SK-N-SH (cell line): Measurements from ENCODE around the gene TAS1R1. TPM values are rescaled to one million over a fixed set of nuclear protein-coding genes. Genes with fewer than 3 reads are reported as not detected.

Source experiments
- CTCF ChIA-PET: fragments of 300-600, 350-600 bp; formaldehyde crosslinking; extraction: SDS; loops from one replicate; lab custom pipeline; 2021; lab: Yijun Ruan, JAX
- POLR2A ChIA-PET: fragments of 350-600 bp; sonication (Branson Sonifier 250); formaldehyde crosslinking; extraction: SDS; loops from one replicate; lab custom pipeline; 2020; ENCODE audit warnings: antibody characterized with exemption, inconsistent platforms; lab: Yijun Ruan, JAX
- DNase-seq: peaks from one replicate; pipeline ENCODE4 v3.0.0; 2012
- H2AFZ ChIP-seq: fragments of 200-600 bp; sonication (generic); 2 replicates; pipeline ENCODE4 v1.8.1; 2016; ENCODE audit warnings: antibody characterized with exemption, mild to moderate bottlenecking, low read depth
- H3F3A ChIP-seq: fragments of 200-600 bp; sonication (generic); replicated peaks from 2 replicates; pipeline ENCODE3; 2016; ENCODE audit warnings: antibody characterized with exemption, mild to moderate bottlenecking; ENCODE audit not compliant: insufficient read depth
- H3K27ac ChIP-seq, 2 experiments: fragments of 200-500 bp in 1 of 2; fragments of 200-600 bp in 1 of 2; sonication (Bioruptor generic) in 1 of 2; sonication (generic), shearing (Covaris generic) in 1 of 2; 2 replicates each; pipeline versions ENCODE4 v1.5.1 to v1.6.1; 2014 to 2016; ENCODE audit warnings: low read depth in 2 of 2, inconsistent platforms in 1 of 2, low read length in 1 of 2, mild to moderate bottlenecking in 1 of 2, mixed read lengths in 1 of 2
- H3K27me3 ChIP-seq: fragments of 200-600 bp; sonication (generic), shearing (Covaris generic); 2 replicates; pipeline ENCODE4 v1.6.1; 2016; ENCODE audit warnings: mixed run types; ENCODE audit not compliant: insufficient read depth
- H3K36me3 ChIP-seq, 2 experiments: fragments of 200-500 bp in 1 of 2; fragments of 200-600 bp in 1 of 2; sonication (Bioruptor generic) in 1 of 2; sonication (generic) in 1 of 2; replicated peaks in 1 of 2; 2 replicates each; pipeline versions ENCODE3 to v1.5.1; 2014 to 2016; ENCODE audit warnings: low read length in 1 of 2, mild to moderate bottlenecking in 1 of 2; ENCODE audit not compliant: insufficient read depth in 2 of 2, control insufficient read depth in 1 of 2
- H3K4me1 ChIP-seq, 2 experiments: fragments of 200-500 bp in 1 of 2; fragments of 200-600 bp in 1 of 2; sonication (Bioruptor generic) in 1 of 2; sonication (generic), shearing (Covaris generic) in 1 of 2; 2 replicates each; pipeline versions ENCODE4 v1.5.1 to v1.6.1; 2014 to 2016; ENCODE audit warnings: low read depth in 1 of 2, low read length in 1 of 2, mixed run types in 1 of 2; ENCODE audit not compliant: insufficient read depth in 2 of 2, control insufficient read depth in 1 of 2
- H3K4me2 ChIP-seq: fragments of 200-600 bp; sonication (generic), shearing (Covaris generic); 2 replicates; pipeline ENCODE4 v1.6.1; 2017; ENCODE audit warnings: mixed run types
- H3K4me3 ChIP-seq, 2 experiments: fragments of 200-500 bp in 1 of 2; fragments of 200-600 bp in 1 of 2; sonication (Bioruptor generic) in 1 of 2; sonication (generic), shearing (Covaris generic) in 1 of 2; 2 replicates each; pipeline versions ENCODE4 v1.5.1 to v1.8.1; 2014 to 2016; ENCODE audit warnings: low read depth in 2 of 2, inconsistent platforms in 1 of 2, low read length in 1 of 2, mild to moderate bottlenecking in 1 of 2, mixed read lengths in 1 of 2, moderate library complexity in 1 of 2
- H3K79me2 ChIP-seq: fragments of 200-600 bp; sonication (generic); 2 replicates; pipeline ENCODE4 v1.8.1; 2017; ENCODE audit warnings: mild to moderate bottlenecking; ENCODE audit not compliant: insufficient read depth
- H3K9ac ChIP-seq: fragments of 200-600 bp; sonication (generic); 2 replicates; pipeline ENCODE4 v1.6.1; 2017; ENCODE audit warnings: mixed run types
- H3K9me2 ChIP-seq: fragments of 200-600 bp; sonication (generic); 2 replicates; pipeline ENCODE4 v1.6.1; 2017; ENCODE audit warnings: mixed run types
- H3K9me3 ChIP-seq: fragments of 200-600 bp; sonication (generic); 2 replicates; pipeline ENCODE4 v1.6.1; 2017; ENCODE audit warnings: mixed run types, mild to moderate bottlenecking, moderate library complexity
- H4K20me1 ChIP-seq: fragments of 200-600 bp; sonication (generic); 2 replicates; pipeline ENCODE4 v1.6.1; 2017; ENCODE audit warnings: mild to moderate bottlenecking, mixed run types; ENCODE audit not compliant: insufficient read depth
- CHD2 ChIP-seq: fragments of 150-350 bp; IDR thresholded peaks from 2 replicates; pipeline ENCODE4 v1.6.1; 2018; ENCODE audit warnings: low read length; ENCODE audit not compliant: partially characterized antibody
- EP300 ChIP-seq, 2 experiments: IDR thresholded peaks; 2 replicates each; pipeline versions ENCODE4 v1.4.0 to v1.6.1; 2012; ENCODE audit warnings: borderline replicate concordance in 1 of 2, low read depth in 1 of 2, low read length in 1 of 2
- FOSL2 ChIP-seq: IDR thresholded peaks from 2 replicates; pipeline ENCODE4 v1.4.0; 2012; ENCODE audit warnings: low read depth, mild to moderate bottlenecking, moderate library complexity, borderline replicate concordance
- GABPA ChIP-seq: IDR thresholded peaks from 2 replicates; pipeline ENCODE4 v1.4.0; 2012; ENCODE audit warnings: low read depth, mild to moderate bottlenecking
- GATA2 ChIP-seq: sonication (generic); formaldehyde crosslinking; IDR thresholded peaks from 2 replicates; pipeline ENCODE4 v1.5.0; 2020; ENCODE audit warnings: mild to moderate bottlenecking, missing genetic modification reagents
- MEF2A ChIP-seq: IDR thresholded peaks from 2 replicates; pipeline ENCODE4 v1.4.0; 2012; ENCODE audit warnings: low read depth, borderline replicate concordance
- NFIC ChIP-seq: IDR thresholded peaks from 2 replicates; pipeline ENCODE4 v1.4.0; 2012; ENCODE audit warnings: borderline replicate concordance
- NRF1 ChIP-seq: IDR thresholded peaks from 2 replicates; pipeline ENCODE4 v1.6.1; 2012; ENCODE audit warnings: low read depth, mild to moderate bottlenecking, low read length
- POLR2AphosphoS5 ChIP-seq: IDR thresholded peaks from 2 replicates; pipeline ENCODE4 v1.6.1; 2012; ENCODE audit warnings: low read depth, low read length
- RCOR1 ChIP-seq: fragments of 150-350 bp; IDR thresholded peaks from 2 replicates; pipeline ENCODE4 v1.6.1; 2017; ENCODE audit warnings: antibody characterized with exemption, low read length
- RFX5 ChIP-seq: IDR thresholded peaks from 2 replicates; pipeline ENCODE4 v1.6.1; 2012; ENCODE audit warnings: mild to moderate bottlenecking, improper control_type of control experiment, low read length
- SIN3A ChIP-seq: IDR thresholded peaks from 2 replicates; pipeline ENCODE4 v1.6.1; 2012; ENCODE audit warnings: low read depth, mild to moderate bottlenecking, low read length, moderate library complexity, borderline replicate concordance
- TAF1 ChIP-seq: IDR thresholded peaks from 2 replicates; pipeline ENCODE4 v1.6.1; 2012; ENCODE audit warnings: low read depth, mild to moderate bottlenecking, low read length, moderate library complexity, borderline replicate concordance
- TCF12 ChIP-seq: IDR thresholded peaks from 2 replicates; pipeline ENCODE4 v1.4.0; 2012
- TEAD4 ChIP-seq: IDR thresholded peaks from 2 replicates; pipeline ENCODE4 v1.4.0; 2012; ENCODE audit warnings: mild to moderate bottlenecking, borderline replicate concordance; ENCODE audit not compliant: insufficient read depth
- WGBS: methylation state at CpG from one replicate; pipeline ENCODE4 v1.1.6; 2017; ENCODE audit warnings: low lambda C conversion rate; 5-methylcytosine and 5-hydroxymethylcytosine counted together
- polyA plus RNA-seq, 3 experiments: library from polyadenylated mRNA; depleted of rRNA; stranded (reverse); fragments of >200 nt; gene quantifications; 2 replicates each; pipeline ENCODE4 v1.2.3, GENCODE V29; 2012
- TF ChIP-seq, protein P1 (sequence below): fragments of 150-350 bp; IDR thresholded peaks from 2 replicates; pipeline ENCODE4 v1.6.1; 2017; ENCODE audit warnings: antibody characterized with exemption, low read length, low read depth, borderline replicate concordance
- TF ChIP-seq, protein P2 (sequence below): IDR thresholded peaks from 2 replicates; pipeline ENCODE4 v1.4.0; 2012; ENCODE audit warnings: low read depth, borderline replicate concordance
- TF ChIP-seq, protein P3 (sequence below): fragments of 200-600 bp; sonication (generic); IDR thresholded peaks from 2 replicates; pipeline ENCODE4 v1.6.1; 2017; ENCODE audit warnings: antibody characterized with exemption, mild to moderate bottlenecking, moderate library complexity
- TF ChIP-seq, protein P4 (sequence below): IDR thresholded peaks from 2 replicates; pipeline ENCODE4 v1.4.0; 2012; ENCODE audit warnings: low read depth
- TF ChIP-seq, protein P5 (sequence below): IDR thresholded peaks from 2 replicates; pipeline ENCODE4; 2012

TAS1R1 gene
- polyA plus RNA-seq, 1 of the 3 experiments (the other 2 are of a cell fraction) = not detected

DNA sequence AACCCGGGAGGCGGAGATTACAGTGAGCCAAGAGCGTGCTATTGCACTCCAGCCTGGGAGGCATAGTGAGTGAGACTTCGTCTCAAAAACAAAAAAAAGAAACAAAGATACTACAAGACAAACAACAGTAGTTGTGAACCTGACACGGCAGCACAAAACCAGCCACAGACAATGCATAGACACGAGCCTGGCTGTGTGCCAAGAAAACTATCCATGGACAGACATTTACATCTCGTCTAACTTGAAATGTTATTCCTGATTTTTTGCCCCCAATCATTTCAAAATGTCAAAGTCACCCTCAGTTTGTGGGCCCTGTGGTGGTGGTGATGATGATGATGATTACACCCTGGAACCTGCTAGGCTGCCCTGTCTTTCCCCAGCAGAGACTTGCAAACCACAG, 41.2 kb downstream of the TAS1R1 start (continued):
- TF ChIP-seq, protein P1, sequence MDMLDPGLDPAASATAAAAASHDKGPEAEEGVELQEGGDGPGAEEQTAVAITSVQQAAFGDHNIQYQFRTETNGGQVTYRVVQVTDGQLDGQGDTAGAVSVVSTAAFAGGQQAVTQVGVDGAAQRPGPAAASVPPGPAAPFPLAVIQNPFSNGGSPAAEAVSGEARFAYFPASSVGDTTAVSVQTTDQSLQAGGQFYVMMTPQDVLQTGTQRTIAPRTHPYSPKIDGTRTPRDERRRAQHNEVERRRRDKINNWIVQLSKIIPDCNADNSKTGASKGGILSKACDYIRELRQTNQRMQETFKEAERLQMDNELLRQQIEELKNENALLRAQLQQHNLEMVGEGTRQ = no peak
- no peak for TF ChIP-seq RCOR1

DNA sequence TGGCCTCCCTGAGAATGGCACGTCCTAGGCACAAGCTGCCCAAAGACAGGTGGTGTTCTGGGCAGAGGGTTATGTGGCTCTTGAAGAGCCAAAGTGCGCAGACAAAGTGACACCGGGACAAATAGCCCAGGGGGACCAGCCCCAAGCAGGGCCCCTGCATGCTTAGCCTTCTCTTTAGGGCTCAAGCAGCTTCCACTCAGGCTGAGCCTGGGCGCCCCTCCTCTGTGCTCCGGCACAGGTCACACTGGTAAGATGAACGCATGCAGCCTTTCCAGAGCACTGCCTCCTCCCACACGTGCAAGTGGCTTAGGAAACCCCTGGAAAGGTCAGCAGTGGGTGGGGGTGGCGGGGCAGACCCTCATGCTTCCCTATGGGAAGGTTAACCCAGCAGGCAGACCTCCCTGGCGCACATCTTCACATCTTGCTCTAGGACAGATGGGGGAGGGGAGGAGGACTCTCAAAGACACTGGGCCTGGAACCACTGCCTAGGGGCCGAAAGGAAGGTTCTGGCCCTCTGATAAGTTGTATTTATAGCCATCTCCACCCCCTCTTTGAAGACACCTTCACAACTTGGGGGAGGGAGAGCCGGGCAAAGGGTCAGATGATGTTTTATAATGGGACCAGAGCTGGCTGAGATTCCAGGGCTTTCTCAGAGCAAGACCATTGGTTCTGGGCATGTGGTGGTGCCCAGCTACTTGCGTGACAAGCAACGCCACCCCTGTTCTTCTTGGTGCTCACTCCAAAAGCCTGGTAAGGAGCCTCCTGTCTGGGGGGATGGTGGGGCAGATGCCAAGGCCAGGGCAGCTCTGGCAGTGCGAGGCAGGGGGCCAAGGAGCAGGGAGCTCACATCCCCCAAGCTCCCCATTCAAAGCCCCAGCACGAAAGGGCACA, 42.0 kb downstream of the TAS1R1 start:
- DNase-seq = no peak
- Histone ChIP-seq H3K27me3 (no peaks in the 10 kb centered on the region), H3K4me2 (no peak overlapping the region), H3K9me3 (no peaks in the 10 kb centered on the region), H3K4me3 (no peak overlapping the region), H3K9ac (no peak overlapping the region), H3K27ac (no peak overlapping the region), H3K9me2 (no peaks in the 10 kb centered on the region), H3K36me3 (peaks cover 4 to 34% of the 10 kb centered on the region in 2 experiments), H3F3A (no peaks in the 10 kb centered on the region), H4K20me1 (peaks cover 24% of the 10 kb centered on the region; the same call in 1 of the 2 replicates), H3K4me1 (peaks cover 0 to 23% of the 10 kb centered on the region in 2 experiments; a peak in 1 of 4 replicates), H2AFZ (no peak overlapping the region), H3K79me2 (peaks cover 59% of the 10 kb centered on the region)
- 80% methylated on average over 7 of the region's 15 CpGs for WGBS
- TF ChIP-seq FOSL2 = no peak
- no peak for TF ChIP-seq TAF1
- TF ChIP-seq TCF12 = no peak
- TF ChIP-seq NFIC = no peak
- no peak for TF ChIP-seq TEAD4
- no peak for TF ChIP-seq GATA2
- TF ChIP-seq POLR2AphosphoS5 = no peak
- TF ChIP-seq SIN3A = no peak
- no peak for TF ChIP-seq EP300 (IDR thresholded peaks at IDR 0.05; ENCODE audit: borderline replicate concordance in 1 of 2, low read depth in 1 of 2, low read length in 1 of 2)
- TF ChIP-seq CHD2 = no peak
- TF ChIP-seq, protein P2, sequence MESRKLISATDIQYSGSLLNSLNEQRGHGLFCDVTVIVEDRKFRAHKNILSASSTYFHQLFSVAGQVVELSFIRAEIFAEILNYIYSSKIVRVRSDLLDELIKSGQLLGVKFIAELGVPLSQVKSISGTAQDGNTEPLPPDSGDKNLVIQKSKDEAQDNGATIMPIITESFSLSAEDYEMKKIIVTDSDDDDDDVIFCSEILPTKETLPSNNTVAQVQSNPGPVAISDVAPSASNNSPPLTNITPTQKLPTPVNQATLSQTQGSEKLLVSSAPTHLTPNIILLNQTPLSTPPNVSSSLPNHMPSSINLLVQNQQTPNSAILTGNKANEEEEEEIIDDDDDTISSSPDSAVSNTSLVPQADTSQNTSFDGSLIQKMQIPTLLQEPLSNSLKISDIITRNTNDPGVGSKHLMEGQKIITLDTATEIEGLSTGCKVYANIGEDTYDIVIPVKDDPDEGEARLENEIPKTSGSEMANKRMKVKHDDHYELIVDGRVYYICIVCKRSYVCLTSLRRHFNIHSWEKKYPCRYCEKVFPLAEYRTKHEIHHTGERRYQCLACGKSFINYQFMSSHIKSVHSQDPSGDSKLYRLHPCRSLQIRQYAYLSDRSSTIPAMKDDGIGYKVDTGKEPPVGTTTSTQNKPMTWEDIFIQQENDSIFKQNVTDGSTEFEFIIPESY = no peak
- TF ChIP-seq, protein P3, sequence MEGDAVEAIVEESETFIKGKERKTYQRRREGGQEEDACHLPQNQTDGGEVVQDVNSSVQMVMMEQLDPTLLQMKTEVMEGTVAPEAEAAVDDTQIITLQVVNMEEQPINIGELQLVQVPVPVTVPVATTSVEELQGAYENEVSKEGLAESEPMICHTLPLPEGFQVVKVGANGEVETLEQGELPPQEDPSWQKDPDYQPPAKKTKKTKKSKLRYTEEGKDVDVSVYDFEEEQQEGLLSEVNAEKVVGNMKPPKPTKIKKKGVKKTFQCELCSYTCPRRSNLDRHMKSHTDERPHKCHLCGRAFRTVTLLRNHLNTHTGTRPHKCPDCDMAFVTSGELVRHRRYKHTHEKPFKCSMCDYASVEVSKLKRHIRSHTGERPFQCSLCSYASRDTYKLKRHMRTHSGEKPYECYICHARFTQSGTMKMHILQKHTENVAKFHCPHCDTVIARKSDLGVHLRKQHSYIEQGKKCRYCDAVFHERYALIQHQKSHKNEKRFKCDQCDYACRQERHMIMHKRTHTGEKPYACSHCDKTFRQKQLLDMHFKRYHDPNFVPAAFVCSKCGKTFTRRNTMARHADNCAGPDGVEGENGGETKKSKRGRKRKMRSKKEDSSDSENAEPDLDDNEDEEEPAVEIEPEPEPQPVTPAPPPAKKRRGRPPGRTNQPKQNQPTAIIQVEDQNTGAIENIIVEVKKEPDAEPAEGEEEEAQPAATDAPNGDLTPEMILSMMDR = no peak
- TF ChIP-seq, protein P4, sequence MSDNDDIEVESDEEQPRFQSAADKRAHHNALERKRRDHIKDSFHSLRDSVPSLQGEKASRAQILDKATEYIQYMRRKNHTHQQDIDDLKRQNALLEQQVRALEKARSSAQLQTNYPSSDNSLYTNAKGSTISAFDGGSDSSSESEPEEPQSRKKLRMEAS = no peak
- no peak for TF ChIP-seq GABPA
- TF ChIP-seq MEF2A = no peak
- no peak for TF ChIP-seq NRF1
- no peak for TF ChIP-seq RCOR1
- no peak for TF ChIP-seq RFX5
- TF ChIP-seq, protein P5, sequence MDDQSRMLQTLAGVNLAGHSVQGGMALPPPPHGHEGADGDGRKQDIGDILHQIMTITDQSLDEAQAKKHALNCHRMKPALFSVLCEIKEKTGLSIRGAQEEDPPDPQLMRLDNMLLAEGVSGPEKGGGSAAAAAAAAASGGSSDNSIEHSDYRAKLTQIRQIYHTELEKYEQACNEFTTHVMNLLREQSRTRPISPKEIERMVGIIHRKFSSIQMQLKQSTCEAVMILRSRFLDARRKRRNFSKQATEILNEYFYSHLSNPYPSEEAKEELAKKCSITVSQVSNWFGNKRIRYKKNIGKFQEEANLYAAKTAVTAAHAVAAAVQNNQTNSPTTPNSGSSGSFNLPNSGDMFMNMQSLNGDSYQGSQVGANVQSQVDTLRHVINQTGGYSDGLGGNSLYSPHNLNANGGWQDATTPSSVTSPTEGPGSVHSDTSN = no peak
- ChIA-PET CTCF (interaction anchor here (0.7 kb wide), 1 partner anchor 16 kb away, joined by 3 read pairs; no protein-coding TSS in a partner anchor), POLR2A (no interaction called here)
